Mucosa of rectum (tissue), 2 donors: ENCODE results near the gene DMD.

ENCODE experiments used
- H3K27ac ChIP-seq, 2 donors: one replicate each; pipeline ENCODE4 v1.7.0; 2013; ENCODE audit warnings: inconsistent platforms in 2 of 2, low read depth in 2 of 2, low read length in 2 of 2
- H3K27me3 ChIP-seq, 2 donors: one replicate each; pipeline ENCODE4 v1.7.0; 2013; ENCODE audit warnings: low read length in 2 of 2; ENCODE audit not compliant: control insufficient read depth in 2 of 2, insufficient read depth in 2 of 2
- H3K36me3 ChIP-seq, 2 donors: one replicate each; pipeline ENCODE4 v1.7.0; 2013; ENCODE audit warnings: low read length in 2 of 2; ENCODE audit not compliant: control insufficient read depth in 2 of 2, insufficient read depth in 2 of 2
- H3K4me1 ChIP-seq, 2 donors: one replicate each; pipeline ENCODE4 v1.7.0; 2013; ENCODE audit warnings: low read length in 2 of 2, mild to moderate bottlenecking in 1 of 2; ENCODE audit not compliant: control insufficient read depth in 2 of 2, insufficient read depth in 2 of 2
- H3K4me3 ChIP-seq, 2 donors: one replicate each; pipeline ENCODE4 v1.7.0; 2013; ENCODE audit warnings: low read length in 2 of 2
- H3K9ac ChIP-seq, 2 donors: one replicate each; pipeline ENCODE4 v1.7.0; 2013; ENCODE audit warnings: low read length in 2 of 2, low read depth in 1 of 2, mild to moderate bottlenecking in 1 of 2
- H3K9me3 ChIP-seq, 2 donors: one replicate each; pipeline ENCODE4 v1.7.0; 2013; ENCODE audit warnings: low read length in 2 of 2; ENCODE audit not compliant: control insufficient read depth in 2 of 2
- donor health status: healthy.
- donor health status: Normal muscosa, but diverticular disease.

The DMD gene

GRCh38 chrX:31340587-31340986 is 1870.8 kb downstream of the DMD start:
- Histone ChIP-seq H3K4me3 (no peak overlapping the region), H3K27me3 (no peaks in the 10 kb centered on the region), H3K9me3 (no peaks in the 10 kb centered on the region), H3K27ac (no peak overlapping the region), H3K9ac (no peak overlapping the region), H3K36me3 (no peaks in the 10 kb centered on the region), H3K4me1 (no peaks in the 10 kb centered on the region)

- H3K36me3 ChIP-seq: no peaks in the 10 kb centered on the region
- no peak overlapping the region for H3K4me3 ChIP-seq
- no peaks in the 10 kb centered on the region for H3K27me3 ChIP-seq
- H3K9me3 ChIP-seq: no peaks in the 10 kb centered on the region
- H3K4me1 ChIP-seq: no peaks in the 10 kb centered on the region
- H3K9ac ChIP-seq: no peak overlapping the region
- no peak overlapping the region for H3K27ac ChIP-seq
These were observed 1872.4 kb downstream of the DMD start for GRCh38 chrX:31338991-31339350.

- Histone ChIP-seq H3K27ac (no peak overlapping the region), H3K4me3 (no peak overlapping the region), H3K9ac (no peak overlapping the region), H3K27me3 (no peaks in the 10 kb centered on the region), H3K36me3 (no peaks in the 10 kb centered on the region), H3K4me1 (no peaks in the 10 kb centered on the region), H3K9me3 (no peaks in the 10 kb centered on the region)
These were observed 1874.0 kb downstream of the DMD start for GRCh38 chrX:31337332-31337731.

GRCh38 chrX:31336419-31336818 is 1874.9 kb downstream of the DMD start:
- no peaks in the 10 kb centered on the region for H3K4me1 ChIP-seq
- no peak overlapping the region for H3K4me3 ChIP-seq
- H3K27ac ChIP-seq: no peak overlapping the region
- no peaks in the 10 kb centered on the region for H3K9me3 ChIP-seq
- H3K36me3 ChIP-seq: no peaks in the 10 kb centered on the region
- H3K9ac ChIP-seq: no peak overlapping the region
- H3K27me3 ChIP-seq: no peaks in the 10 kb centered on the region

GRCh38 chrX:31334997-31335396 is 1876.4 kb downstream of the DMD start:
- H3K4me1 ChIP-seq: no peaks in the 10 kb centered on the region
- no peak overlapping the region for H3K27ac ChIP-seq
- no peaks in the 10 kb centered on the region for H3K9me3 ChIP-seq
- H3K4me3 ChIP-seq: no peak overlapping the region
- no peaks in the 10 kb centered on the region for H3K27me3 ChIP-seq
- no peak overlapping the region for H3K9ac ChIP-seq
- no peaks in the 10 kb centered on the region for H3K36me3 ChIP-seq

- Histone ChIP-seq H3K27me3 (no peaks in the 10 kb centered on the region), H3K4me1 (no peaks in the 10 kb centered on the region), H3K27ac (no peak overlapping the region), H3K9me3 (no peaks in the 10 kb centered on the region), H3K4me3 (no peak overlapping the region), H3K36me3 (no peaks in the 10 kb centered on the region), H3K9ac (no peak overlapping the region)
These were observed 1878.1 kb downstream of the DMD start for GRCh38 chrX:31333165-31333831.

GRCh38 chrX:31331928-31332327 is 1879.4 kb downstream of the DMD start:
- Histone ChIP-seq H3K9me3 (no peaks in the 10 kb centered on the region), H3K4me3 (no peak overlapping the region), H3K9ac (no peak overlapping the region), H3K27me3 (no peaks in the 10 kb centered on the region), H3K36me3 (no peaks in the 10 kb centered on the region), H3K4me1 (no peaks in the 10 kb centered on the region), H3K27ac (no peak overlapping the region)

- no peaks in the 10 kb centered on the region for H3K9me3 ChIP-seq
- H3K9ac ChIP-seq: no peak overlapping the region
- no peak overlapping the region for H3K27ac ChIP-seq
- H3K4me1 ChIP-seq: no peaks in the 10 kb centered on the region
- H3K4me3 ChIP-seq: no peak overlapping the region
- no peaks in the 10 kb centered on the region for H3K36me3 ChIP-seq
- H3K27me3 ChIP-seq: no peaks in the 10 kb centered on the region
These were observed 1880.3 kb downstream of the DMD start for GRCh38 chrX:31331015-31331414.

- Histone ChIP-seq H3K4me3 (no peak overlapping the region), H3K36me3 (no peaks in the 10 kb centered on the region), H3K27me3 (no peaks in the 10 kb centered on the region), H3K27ac (no peak overlapping the region), H3K9ac (no peak overlapping the region), H3K9me3 (no peaks in the 10 kb centered on the region), H3K4me1 (no peaks in the 10 kb centered on the region)
These were observed 1882.1 kb downstream of the DMD start for GRCh38 chrX:31329298-31329697.

GRCh38 chrX:31323658-31324057 is 1887.7 kb downstream of the DMD start:
- Histone ChIP-seq H3K9me3 (no peaks in the 10 kb centered on the region), H3K27me3 (no peaks in the 10 kb centered on the region), H3K36me3 (no peaks in the 10 kb centered on the region), H3K9ac (no peak overlapping the region), H3K4me1 (no peaks in the 10 kb centered on the region), H3K27ac (no peak overlapping the region), H3K4me3 (no peak overlapping the region)

- H3K27me3 ChIP-seq: no peaks in the 10 kb centered on the region
- H3K9ac ChIP-seq: no peak overlapping the region
These were observed 1890.6 kb downstream of the DMD start for GRCh38 chrX:31320740-31321139.

More at GRCh38 chrX:31320740-31321139, 1890.6 kb downstream of the DMD start:
- H3K27ac ChIP-seq: no peak overlapping the region
- H3K36me3 ChIP-seq: no peaks in the 10 kb centered on the region
- no peaks in the 10 kb centered on the region for H3K9me3 ChIP-seq
- H3K4me1 ChIP-seq: no peaks in the 10 kb centered on the region
- no peak overlapping the region for H3K4me3 ChIP-seq
